Spinal cord (tissue), 10 donors: Measurements from ENCODE around the gene SYMPK. TPM values are rescaled to one million over a fixed set of nuclear protein-coding genes. Genes with fewer than 3 reads are reported as not detected.

Experiments
- DNase-seq, 6 donors: peaks; one replicate each; pipeline versions ENCODE4 v3.0.0 to v3.0.0-alpha.2; 2013 to 2015; ENCODE audit warnings: low spot score in 6 of 6, low read depth in 4 of 6
- H3K27ac ChIP-seq: one replicate; pipeline ENCODE4 v1.5.1; 2013; ENCODE audit warnings: low read depth, low read length, control low read depth
- H3K27me3 ChIP-seq: one replicate; pipeline ENCODE4 v1.6.1; 2013; ENCODE audit warnings: low read length; ENCODE audit not compliant: control insufficient read depth, insufficient read depth
- H3K36me3 ChIP-seq: one replicate; pipeline ENCODE4 v1.6.1; 2013; ENCODE audit warnings: low read length; ENCODE audit not compliant: control insufficient read depth, insufficient read depth
- H3K4me1 ChIP-seq: one replicate; pipeline ENCODE4 v1.6.1; 2013; ENCODE audit warnings: low read length; ENCODE audit not compliant: control insufficient read depth, insufficient read depth
- H3K4me3 ChIP-seq: one replicate; pipeline ENCODE4 v1.5.1; 2013; ENCODE audit warnings: low read depth, low read length, control low read depth
- H3K9me3 ChIP-seq: one replicate; pipeline ENCODE4 v1.6.1; 2013; ENCODE audit warnings: low read length; ENCODE audit not compliant: control insufficient read depth, insufficient read depth
- WGBS: methylation state at CpG from one replicate; pipeline ENCODE4 v1.1.5; 2013; ENCODE audit warnings: missing lambda C conversion rate; ENCODE audit not compliant: insufficient coverage; 5-methylcytosine and 5-hydroxymethylcytosine counted together
- polyA plus RNA-seq, 2 donors: library from polyadenylated mRNA; unstranded; fragments of 120-200 nt; gene quantifications; one replicate each; pipeline ENCODE4 v1.2.1, GENCODE V29; 2013; ENCODE audit not compliant: insufficient read length in 2 of 2
- total RNA-seq, 2 donors: library from RNA; depleted of rRNA in 1 of 2; stranded (reverse); fragments of 120-200 nt in 1 of 2; fragments of >200 nt in 1 of 2; gene quantifications; one replicate each; pipeline versions ENCODE4 v1.2.3 to v1.2.4, GENCODE V29; 2013 to 2014
- donor health status: healthy.

Gene SYMPK
- total and polyA plus RNA-seq, 4 donors, result 23.2 to 63.9 (median 45.5) TPM

DNA sequence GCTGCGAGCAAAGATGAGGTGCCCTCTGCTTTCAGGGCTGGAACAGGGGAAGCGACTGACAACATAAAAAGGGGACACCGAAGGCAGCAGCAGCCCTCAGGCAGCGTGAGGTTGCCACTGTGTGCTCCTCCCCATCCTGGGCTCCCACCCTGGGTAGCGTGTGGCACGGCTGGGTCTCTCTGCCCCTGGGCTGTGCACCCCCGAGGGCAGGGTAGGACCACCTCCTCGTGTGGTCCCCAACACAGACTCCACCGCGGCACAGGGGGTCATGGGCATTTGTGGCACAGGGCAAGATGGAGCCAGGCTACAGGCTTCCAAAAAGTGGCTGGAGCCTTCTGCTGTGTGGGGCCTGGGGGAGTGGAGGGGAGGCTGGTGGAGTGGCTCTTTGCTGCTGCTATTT is 41.4 kb downstream of the SYMPK start:
- DNase-seq, result no peak
- WGBS, result 87% methylated on average over 10 of the region's 10 CpGs
- Histone ChIP-seq H3K36me3 (peaks cover 89% of the 10 kb centered on the region), H3K27me3 (no peaks in the 10 kb centered on the region), H3K4me3 (no peak overlapping the region), H3K9me3 (no peaks in the 10 kb centered on the region), H3K27ac (no peak overlapping the region), H3K4me1 (peaks cover 13% of the 10 kb centered on the region)

DNA sequence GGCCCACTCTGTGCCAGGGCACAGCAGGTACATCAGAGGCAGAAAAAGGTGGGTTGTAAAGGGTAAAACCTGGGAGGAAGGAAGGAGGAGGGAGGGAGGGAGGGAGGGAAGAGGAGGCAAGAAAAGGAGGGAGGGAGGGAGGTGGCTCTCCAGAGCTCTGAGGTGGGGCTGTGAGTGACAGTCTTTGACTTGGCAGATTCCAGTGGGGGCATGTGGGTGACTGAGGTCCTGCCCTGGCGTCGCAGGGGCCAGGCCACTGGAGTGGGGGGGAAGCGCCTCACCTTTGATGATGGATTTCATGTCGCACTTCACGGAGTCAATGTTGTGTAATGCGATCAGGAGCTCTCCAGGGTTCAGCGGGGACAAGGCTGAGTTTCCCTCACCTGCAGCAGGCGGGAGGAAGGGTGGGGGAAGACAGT is 41.8 kb downstream of the SYMPK start:
- no peaks in the 10 kb centered on the region for H3K9me3 ChIP-seq
- peaks cover 17% of the 10 kb centered on the region for H3K4me1 ChIP-seq
- H3K27me3 ChIP-seq, result no peaks in the 10 kb centered on the region
- no peak overlapping the region for H3K4me3 ChIP-seq
- no peak for DNase-seq
- peaks cover 88% of the 10 kb centered on the region for H3K36me3 ChIP-seq
- WGBS, result 93% methylated on average over 8 of the region's 8 CpGs
- no peak overlapping the region for H3K27ac ChIP-seq

DNA sequence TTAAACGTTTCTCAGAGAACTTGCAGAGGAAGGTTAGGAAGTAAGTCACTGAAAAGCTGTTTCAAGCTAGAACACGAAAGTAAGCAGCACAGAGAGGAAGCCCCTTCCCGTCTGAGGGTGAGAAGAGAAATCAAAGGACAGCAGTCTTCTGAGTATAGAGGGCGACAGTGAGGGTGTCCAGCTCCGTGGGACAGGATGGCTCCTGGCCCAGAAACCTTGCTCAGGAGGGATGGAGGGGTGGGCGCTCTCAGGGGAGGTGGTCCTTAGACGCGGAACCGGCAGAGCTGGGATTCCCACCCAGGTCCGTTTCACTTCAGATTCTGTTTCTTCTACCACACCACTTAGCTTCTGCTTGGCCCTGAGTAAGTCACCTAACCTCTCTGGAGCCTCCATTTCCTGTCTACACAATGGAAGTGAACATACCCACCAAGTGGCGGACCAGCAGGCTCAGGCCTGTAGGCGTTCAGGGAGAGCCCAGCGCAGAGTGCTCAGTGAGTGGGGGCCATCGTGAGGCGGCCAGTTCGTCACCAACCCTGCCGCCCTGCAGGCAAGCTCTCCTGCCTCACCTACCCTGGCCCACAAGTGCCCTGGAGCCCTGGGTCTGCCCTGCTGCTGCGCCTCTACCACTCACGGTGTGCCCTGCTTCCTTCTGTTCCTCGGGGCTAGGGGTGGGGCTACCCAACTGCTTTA is 42.4 kb downstream of the SYMPK start:
- no peak for DNase-seq
- no peak overlapping the region for H3K4me3 ChIP-seq
- peaks cover 23% of the 10 kb centered on the region for H3K4me1 ChIP-seq
- WGBS, result 89% methylated on average over 16 of the region's 20 CpGs
- peaks cover 83% of the 10 kb centered on the region for H3K36me3 ChIP-seq
- H3K27me3 ChIP-seq, result no peaks in the 10 kb centered on the region
- no peak overlapping the region for H3K27ac ChIP-seq
- H3K9me3 ChIP-seq, result no peaks in the 10 kb centered on the region

DNA sequence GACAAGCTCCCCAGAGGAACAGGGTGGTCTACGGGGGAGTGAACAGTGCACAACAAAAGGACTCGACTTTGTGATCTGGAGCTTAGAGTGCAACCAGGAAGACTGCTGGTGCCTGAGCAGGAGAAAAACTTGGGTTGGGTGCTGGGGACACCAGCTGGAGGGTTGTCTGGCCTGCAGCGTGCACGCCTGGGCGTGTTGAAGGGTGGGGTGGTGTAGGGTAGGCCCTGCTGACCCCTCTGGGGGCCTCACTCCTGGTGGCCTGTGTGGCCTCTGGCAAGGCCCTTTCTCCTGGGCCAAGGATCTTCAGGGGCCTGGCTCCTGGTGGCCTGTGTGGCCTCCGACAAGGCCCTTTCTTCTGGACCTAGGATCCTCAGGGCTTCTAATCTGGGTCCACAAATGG is 43.2 kb downstream of the SYMPK start:
- no peak for DNase-seq
- whole genome bisulfite sequencing, result 94% methylated on average over 5 of the region's 6 CpGs
- Histone ChIP-seq H3K36me3 (peaks cover 77% of the 10 kb centered on the region), H3K9me3 (no peaks in the 10 kb centered on the region), H3K4me3 (no peak overlapping the region), H3K27me3 (no peaks in the 10 kb centered on the region), H3K27ac (no peak overlapping the region), H3K4me1 (peaks cover 29% of the 10 kb centered on the region)

DNA sequence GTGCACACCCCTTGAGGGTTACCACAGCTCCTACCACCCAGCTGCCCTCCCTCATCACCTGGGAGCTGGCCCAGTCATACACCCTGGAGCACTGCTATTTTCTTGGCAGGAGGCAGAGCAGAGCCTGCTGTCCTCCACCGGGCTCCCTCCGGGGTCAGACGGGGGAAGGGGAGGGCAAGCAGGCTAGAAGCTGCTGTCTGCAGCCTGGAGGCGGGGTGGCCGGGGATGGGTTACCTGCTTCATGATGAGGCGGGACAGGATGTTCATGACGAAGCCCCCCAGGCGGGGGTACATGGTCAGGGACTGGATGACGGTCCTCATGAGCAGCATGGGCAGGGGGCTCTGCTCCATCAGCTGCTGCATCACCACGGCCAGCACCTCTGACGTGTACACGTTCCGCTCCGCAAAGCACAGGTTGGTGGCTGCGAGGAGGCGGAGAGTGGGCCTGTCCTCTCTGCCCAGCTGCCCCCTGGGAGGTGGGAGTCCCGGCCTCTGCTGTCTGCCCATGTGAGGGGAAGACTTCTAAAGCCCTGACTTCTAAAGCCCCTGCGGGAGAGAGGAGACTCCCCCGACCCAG is 45.1 kb downstream of the SYMPK start:
- Histone ChIP-seq H3K27ac (no peak overlapping the region), H3K27me3 (no peaks in the 10 kb centered on the region), H3K36me3 (peaks cover 68% of the 10 kb centered on the region), H3K4me1 (peaks cover 33% of the 10 kb centered on the region), H3K9me3 (no peaks in the 10 kb centered on the region), H3K4me3 (no peak overlapping the region)
- 65% methylated on average over 12 of the region's 19 CpGs for WGBS
- DNase-seq, result no peak

DNA sequence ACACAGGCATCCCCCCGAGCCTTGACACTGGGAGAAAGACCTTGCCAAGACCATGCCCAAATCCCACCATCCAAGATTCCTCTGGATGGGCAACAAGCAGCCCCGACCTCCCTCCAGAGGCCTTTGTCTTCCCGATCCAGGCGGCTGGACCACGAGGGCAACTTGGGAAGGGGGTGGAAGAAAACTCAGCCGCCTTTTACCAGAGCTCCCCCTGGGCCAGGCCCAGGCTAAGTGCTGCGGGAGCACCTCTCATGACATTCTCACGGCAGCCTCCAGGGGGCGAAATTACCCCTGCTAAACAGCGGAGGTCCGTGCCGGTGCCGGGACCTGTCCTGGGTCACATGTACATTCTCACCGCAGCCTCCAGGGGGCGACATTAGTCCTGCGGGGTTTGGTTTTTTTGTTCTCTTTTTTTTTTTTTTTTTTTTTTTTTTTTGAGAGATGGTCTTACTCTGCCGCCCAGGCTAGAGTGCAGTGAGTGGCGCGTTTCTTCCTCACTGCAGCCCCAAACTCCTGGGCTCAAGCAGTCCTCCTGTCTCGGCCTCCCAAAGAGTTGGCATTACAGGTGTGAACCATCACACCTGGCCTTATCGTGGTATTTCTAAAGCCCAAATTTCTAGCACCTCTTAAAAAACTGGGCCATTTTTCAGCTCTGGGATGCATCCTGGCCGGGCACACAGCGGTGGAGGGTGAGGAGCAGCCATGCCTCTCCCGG is 45.8 kb downstream of the SYMPK start:
- no peak overlapping the region for H3K4me3 ChIP-seq
- 20% methylated on average over 21 of the region's 24 CpGs for WGBS
- peaks cover 33% of the 10 kb centered on the region for H3K4me1 ChIP-seq
- no peaks in the 10 kb centered on the region for H3K9me3 ChIP-seq
- no peak overlapping the region for H3K27ac ChIP-seq
- H3K27me3 ChIP-seq, result no peaks in the 10 kb centered on the region
- DNase-seq, result peak in 5 of 6 donors; percentile 56 to 93 (median 68)
- H3K36me3 ChIP-seq, result peaks cover 62% of the 10 kb centered on the region

DNA sequence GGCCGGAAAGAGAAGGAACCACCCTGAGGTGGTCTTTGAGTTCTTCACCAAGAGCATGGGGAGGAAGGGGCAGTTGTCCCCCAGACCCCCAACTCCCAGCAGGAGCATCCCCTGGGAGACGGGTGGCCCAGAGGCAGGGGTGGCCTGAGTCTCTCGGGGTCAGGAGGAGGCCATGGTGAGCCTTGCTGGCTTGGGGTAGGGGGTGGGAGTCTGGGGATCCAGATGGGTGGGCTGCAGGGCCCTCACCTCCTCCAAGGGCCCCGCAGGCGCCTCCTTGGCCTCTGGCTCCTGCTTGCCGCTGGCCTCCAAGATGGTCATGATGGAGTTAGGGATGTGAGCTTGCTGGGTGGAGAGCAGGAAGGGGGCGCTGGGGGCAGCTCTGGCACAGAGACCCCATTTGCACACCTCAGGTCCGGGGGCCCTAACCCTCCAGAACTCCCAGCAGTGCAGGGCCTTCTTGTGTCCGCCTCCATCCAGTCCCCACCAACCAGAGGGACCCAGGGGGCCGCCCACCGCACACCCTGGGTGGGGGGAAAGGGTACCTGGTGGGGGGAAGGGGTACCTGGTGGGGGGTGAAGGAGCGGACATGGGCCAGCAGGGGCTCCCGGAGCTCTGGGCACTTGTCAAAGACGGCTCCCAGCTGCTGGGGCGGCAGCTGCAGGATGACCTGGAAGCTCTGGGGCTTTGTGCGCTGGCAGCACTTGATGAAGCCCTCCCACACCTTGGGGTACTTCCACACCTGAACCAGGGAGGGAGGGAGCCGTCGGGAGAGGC is 46.5 kb downstream of the SYMPK start:
- WGBS, result 54% methylated on average over 11 of the region's 18 CpGs
- Histone ChIP-seq H3K4me3 (peak overlapping the region; percentile 62), H3K27me3 (no peaks in the 10 kb centered on the region), H3K27ac (peak overlapping the region; percentile 52), H3K36me3 (peaks cover 56% of the 10 kb centered on the region), H3K9me3 (no peaks in the 10 kb centered on the region), H3K4me1 (peaks cover 33% of the 10 kb centered on the region)
- no peak for DNase-seq

DNA sequence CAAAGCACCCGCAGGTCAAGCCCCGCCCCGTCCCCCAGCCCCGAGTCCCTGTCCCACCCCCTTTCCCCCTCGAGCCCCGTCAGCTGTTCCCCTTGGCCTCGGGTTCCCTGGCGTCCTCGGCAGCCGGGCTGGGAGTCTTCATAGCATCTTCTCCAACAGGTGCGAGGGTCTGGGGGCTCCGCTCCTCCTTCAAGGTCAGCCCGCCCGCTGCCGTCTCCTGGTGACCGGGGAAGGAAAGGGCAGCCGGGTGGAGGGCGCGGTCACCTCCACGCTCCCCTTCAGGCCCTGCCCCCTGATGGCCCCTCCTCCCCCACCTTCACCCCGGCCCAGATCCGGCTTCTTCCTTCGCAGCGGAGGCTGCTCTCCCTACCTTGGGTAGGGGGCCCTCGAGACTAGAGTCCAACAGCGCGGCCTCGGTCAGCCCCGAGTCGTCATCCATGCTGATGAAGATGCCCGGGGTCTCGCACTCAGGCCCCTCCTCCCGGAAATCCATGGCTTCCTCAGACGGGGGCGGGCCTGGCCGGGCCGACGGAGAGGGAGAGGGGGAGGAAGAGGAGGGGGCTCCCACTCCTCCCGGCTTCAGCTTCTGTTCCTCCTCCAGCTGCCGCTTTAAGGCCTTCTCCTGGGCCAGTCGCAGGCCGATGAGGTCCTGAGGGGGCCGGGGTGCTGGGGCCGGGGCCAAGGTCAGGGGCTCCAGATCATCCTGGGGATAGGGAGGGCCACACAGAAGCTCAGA is 47.3 kb downstream of the SYMPK start:
- peak overlapping the region; percentile 62 for H3K4me3 ChIP-seq
- peak overlapping the region; percentile 52 for H3K27ac ChIP-seq
- H3K27me3 ChIP-seq, result no peaks in the 10 kb centered on the region
- H3K36me3 ChIP-seq, result peaks cover 48% of the 10 kb centered on the region
- peaks cover 33% of the 10 kb centered on the region for H3K4me1 ChIP-seq
- peak in 5 of 6 donors; percentile 19 to 83 (median 38) for DNase-seq
- no peaks in the 10 kb centered on the region for H3K9me3 ChIP-seq
- 5% methylated on average over 32 of the region's 44 CpGs for WGBS
